ENCODE measurements around the gene ALG3. TPM values are rescaled to one million over a fixed set of nuclear protein-coding genes. Genes with fewer than 3 reads are reported as not detected.

The ALG3 gene
- total and polyA plus RNA-seq, 2 of the 4 experiments (the other 2 are of a cell fraction) = 19.5 to 52.6 TPM

DNA sequence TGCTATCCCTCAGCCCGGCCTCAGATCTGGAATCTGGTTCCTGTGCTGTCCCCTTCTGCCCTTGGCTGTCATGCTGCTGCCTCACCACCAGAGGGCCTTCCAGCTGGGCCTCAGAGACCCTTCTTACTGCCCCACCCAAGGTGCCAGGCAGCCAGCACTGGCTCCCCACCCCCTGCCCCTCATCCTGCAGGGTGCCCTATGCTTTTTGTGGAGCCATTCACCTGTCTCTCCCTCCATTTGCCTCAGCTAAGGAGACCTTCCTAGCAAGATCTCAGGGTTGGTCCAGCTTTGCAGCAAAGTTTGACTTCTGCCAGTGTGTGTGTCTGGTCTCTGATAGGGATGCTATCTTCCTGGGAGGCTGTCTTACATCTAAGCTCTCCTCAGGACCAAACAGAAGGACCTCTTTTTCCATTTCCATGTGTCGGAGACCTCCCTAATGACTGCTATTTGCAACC, 21.3 kb downstream of the ALG3 start:
- Histone ChIP-seq H3K4me3 (ENCODE audit: insufficient read depth, low read depth, low read length) (no peak overlapping the region), H3K4me1 (ENCODE audit: control insufficient read depth, insufficient read depth, low read length) (no peaks in the 10 kb centered on the region; the same call in 1 of the 2 replicates), H3K9me3 (ENCODE audit: control insufficient read depth, insufficient read depth, low read length) (no peaks in the 10 kb centered on the region), H3K18ac (ENCODE audit: low read depth, low read length) (no peak overlapping the region), H3K36me3 (ENCODE audit: control insufficient read depth, insufficient read depth, low read length) (no peaks in the 10 kb centered on the region), H3K27me3 (ENCODE audit: control insufficient read depth, insufficient read depth, low read length) (peaks cover 62% of the 10 kb centered on the region), H4K20me1 (ENCODE audit: insufficient read depth, low read length) (no peaks in the 10 kb centered on the region), H2BK20ac (ENCODE audit: low read depth, low read length) (no peak overlapping the region), H3K79me1 (ENCODE audit: low read depth in 1 of 2, low read length in 2 of 2) (no peaks in the 10 kb centered on the region), H3K9me1 (ENCODE audit: insufficient read depth, low read length) (no peaks in the 10 kb centered on the region), H2BK15ac (ENCODE audit: low read depth, low read length) (no peak overlapping the region), H3K4me2 (ENCODE audit: low read depth, low read length) (no peak overlapping the region), H2BK5ac (ENCODE audit: low read depth, low read length, poor library complexity, severe bottlenecking) (no peak overlapping the region), H3K56ac (ENCODE audit: extremely low read depth, insufficient read depth, low read length) (no peak overlapping the region), H3K9ac (ENCODE audit: low read depth, low read length) (no peak overlapping the region), H2AK9ac (replicated peaks; ENCODE audit: low read depth, low read length, poor library complexity) (peak overlapping the region; percentile 23), H3K23ac (ENCODE audit: low read depth, low read length) (no peak overlapping the region), H2BK120ac (ENCODE audit: low read depth, low read length) (no peak overlapping the region), H3K4ac (ENCODE audit: low read depth, low read length) (no peak overlapping the region), H3K27ac (ENCODE audit: insufficient read depth, low read length) (no peak overlapping the region), H4K8ac (ENCODE audit: low read depth in 2 of 2, low read length in 2 of 2) (no peak overlapping the region), H4K5ac (ENCODE audit: low read depth, low read length) (no peak overlapping the region), H2AFZ (replicated peaks; ENCODE audit: low read length, poor library complexity) (no peak overlapping the region), H2AK5ac (ENCODE audit: low read depth, low read length) (no peak overlapping the region), H4K91ac (ENCODE audit: insufficient read depth, low read depth, low read length) (no peak overlapping the region), H3K14ac (replicated peaks; ENCODE audit: low read depth, low read length) (no peak overlapping the region)
- TF ChIP-seq MAFK (IDR thresholded peaks at IDR 0.05; ENCODE audit: low read depth, low read length) (no peak), RAD21 (IDR thresholded peaks at IDR 0.05; ENCODE audit: low read length) (peak; percentile 33; the same call in 1 of the 2 replicates), SMC3 (IDR thresholded peaks at IDR 0.05; ENCODE audit: low read depth, low read length) (peak; percentile 49)
- TF ChIP-seq, protein P1, sequence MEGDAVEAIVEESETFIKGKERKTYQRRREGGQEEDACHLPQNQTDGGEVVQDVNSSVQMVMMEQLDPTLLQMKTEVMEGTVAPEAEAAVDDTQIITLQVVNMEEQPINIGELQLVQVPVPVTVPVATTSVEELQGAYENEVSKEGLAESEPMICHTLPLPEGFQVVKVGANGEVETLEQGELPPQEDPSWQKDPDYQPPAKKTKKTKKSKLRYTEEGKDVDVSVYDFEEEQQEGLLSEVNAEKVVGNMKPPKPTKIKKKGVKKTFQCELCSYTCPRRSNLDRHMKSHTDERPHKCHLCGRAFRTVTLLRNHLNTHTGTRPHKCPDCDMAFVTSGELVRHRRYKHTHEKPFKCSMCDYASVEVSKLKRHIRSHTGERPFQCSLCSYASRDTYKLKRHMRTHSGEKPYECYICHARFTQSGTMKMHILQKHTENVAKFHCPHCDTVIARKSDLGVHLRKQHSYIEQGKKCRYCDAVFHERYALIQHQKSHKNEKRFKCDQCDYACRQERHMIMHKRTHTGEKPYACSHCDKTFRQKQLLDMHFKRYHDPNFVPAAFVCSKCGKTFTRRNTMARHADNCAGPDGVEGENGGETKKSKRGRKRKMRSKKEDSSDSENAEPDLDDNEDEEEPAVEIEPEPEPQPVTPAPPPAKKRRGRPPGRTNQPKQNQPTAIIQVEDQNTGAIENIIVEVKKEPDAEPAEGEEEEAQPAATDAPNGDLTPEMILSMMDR (conservative IDR thresholded peaks at IDR 0.05; ENCODE audit: low read depth, low read length) = peak; percentile 60
- BruUV-seq (replicated peaks) = no TSS peak
- intact Hi-C loops (cut with micrococcal nuclease) (loop anchor here (5.0 kb wide), 1 partner anchor 60 kb away; no protein-coding TSS in a partner anchor), dilution Hi-C loops (cut with HindIII; ENCODE audit: low sequenced_read_pairs, unreplicated experiment) (no loop called here), in situ Hi-C loops (cut with MboI; ENCODE audit: low sequenced_read_pairs) (no loop called here)
- no peak for DNase-seq
- ChIA-PET CTCF (interaction anchor here (0.8 to 1.6 kb wide), 10 partner anchors 11 to 329 kb away, joined by 3 to 10 read pairs (median 4); partner anchors contain the start of gene EEF1AKMT4), POLR2A (ENCODE audit: unreplicated experiment) (no interaction called here)
- no CpG with 5 or more reads among the region's 2 CpGs for WGBS, 2 experiments (ENCODE audit: extremely low coverage in 2 of 2, insufficient read length in 1 of 2)
- peak; percentile 44; the same call in 1 of the 2 replicates for ATAC-seq (ENCODE audit: low read depth)
